ENCODE measurements around the gene SEMA4A. TPM values are rescaled to one million over a fixed set of nuclear protein-coding genes. Genes with fewer than 3 reads are reported as not detected.

SEMA4A gene
- total RNA-seq, 3 donors from 2014 or later (not counting 1 experiment from before 2014, with no cell fraction given): 2.6 to 13.0 (median 7.0) TPM

GRCh38 chr1:156193488-156194299 is 40.3 kb downstream of the SEMA4A start, which contains the start of gene SLC25A44:
TSS of gene SLC25A44 (plus strand) at chr1:156194104. CDS start at chr1:156199848, 5,744 bp downstream.
- DNase-seq (peak; percentile 95 to 99), ATAC-seq (peak; percentile 97 to 100 (median 98))
- 1% methylated on average over 59 of the region's 59 CpGs for WGBS (ENCODE audit: insufficient coverage)
- intact Hi-C loops (cut with micrococcal nuclease): loop anchor here (1.0 kb wide), 1 partner anchor 19 kb away; no protein-coding TSS in a partner anchor
- Histone ChIP-seq H3K27ac (ENCODE audit: low read length) (peak within 1 kb of the TSS; percentile 82), H3K4me3 (ENCODE audit: low read length) (peak within 1 kb of the TSS; percentile 93), H3K4me1 (ENCODE audit: control insufficient read depth, insufficient read depth, low read length) (peaks cover 23% of the 10 kb centered on the region), H3K27me3 (ENCODE audit: control insufficient read depth, insufficient read depth, low read length) (no peaks in the 10 kb centered on the region), H3K36me3 (ENCODE audit: control insufficient read depth, insufficient read depth, low read length) (peaks cover 8% of the 10 kb centered on the region), H3K9me3 (ENCODE audit: control insufficient read depth, insufficient read depth, low read length) (no peaks in the 10 kb centered on the region)
- peak within 1 kb of the TSS; percentile 94 to 97 for H3K27ac Mint-ChIP-seq
- no peaks in the 10 kb centered on the region for H3K27me3 Mint-ChIP-seq (ENCODE audit: low read depth in 2 of 2)
- no peaks in the 10 kb centered on the region for H3K9me3 Mint-ChIP-seq
- peak within 1 kb of the TSS; percentile 99 for H3K4me3 Mint-ChIP-seq
- TF ChIP-seq, protein P1, sequence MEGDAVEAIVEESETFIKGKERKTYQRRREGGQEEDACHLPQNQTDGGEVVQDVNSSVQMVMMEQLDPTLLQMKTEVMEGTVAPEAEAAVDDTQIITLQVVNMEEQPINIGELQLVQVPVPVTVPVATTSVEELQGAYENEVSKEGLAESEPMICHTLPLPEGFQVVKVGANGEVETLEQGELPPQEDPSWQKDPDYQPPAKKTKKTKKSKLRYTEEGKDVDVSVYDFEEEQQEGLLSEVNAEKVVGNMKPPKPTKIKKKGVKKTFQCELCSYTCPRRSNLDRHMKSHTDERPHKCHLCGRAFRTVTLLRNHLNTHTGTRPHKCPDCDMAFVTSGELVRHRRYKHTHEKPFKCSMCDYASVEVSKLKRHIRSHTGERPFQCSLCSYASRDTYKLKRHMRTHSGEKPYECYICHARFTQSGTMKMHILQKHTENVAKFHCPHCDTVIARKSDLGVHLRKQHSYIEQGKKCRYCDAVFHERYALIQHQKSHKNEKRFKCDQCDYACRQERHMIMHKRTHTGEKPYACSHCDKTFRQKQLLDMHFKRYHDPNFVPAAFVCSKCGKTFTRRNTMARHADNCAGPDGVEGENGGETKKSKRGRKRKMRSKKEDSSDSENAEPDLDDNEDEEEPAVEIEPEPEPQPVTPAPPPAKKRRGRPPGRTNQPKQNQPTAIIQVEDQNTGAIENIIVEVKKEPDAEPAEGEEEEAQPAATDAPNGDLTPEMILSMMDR (IDR thresholded peaks at IDR 0.05): peak; percentile 5
- no peaks in the 10 kb centered on the region for H3K36me3 Mint-ChIP-seq
- peaks cover 37 to 43% of the 10 kb centered on the region in 2 donors for H3K4me1 Mint-ChIP-seq

DNA sequence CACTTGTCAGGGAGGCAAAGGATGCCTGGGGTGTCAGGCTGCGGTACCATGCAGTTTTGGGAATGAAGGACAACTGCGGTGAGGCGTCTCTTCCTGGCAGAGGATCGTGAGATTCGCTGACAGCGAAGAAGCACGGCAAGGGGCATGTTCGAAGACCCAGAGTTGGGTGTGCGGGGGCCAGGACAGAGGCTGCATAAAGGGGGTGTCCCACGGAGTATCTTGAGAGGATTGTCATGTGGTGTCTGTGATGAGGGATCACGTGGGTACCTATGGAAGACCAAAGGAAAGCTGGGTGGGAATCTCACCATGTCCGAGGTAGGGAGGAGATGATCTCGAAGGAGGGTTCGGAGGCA is 40.9 kb downstream of the SEMA4A start:
- no peak for DNase-seq
- peak overlapping the region; percentile 94 to 97 for H3K27ac Mint-ChIP-seq

DNA sequence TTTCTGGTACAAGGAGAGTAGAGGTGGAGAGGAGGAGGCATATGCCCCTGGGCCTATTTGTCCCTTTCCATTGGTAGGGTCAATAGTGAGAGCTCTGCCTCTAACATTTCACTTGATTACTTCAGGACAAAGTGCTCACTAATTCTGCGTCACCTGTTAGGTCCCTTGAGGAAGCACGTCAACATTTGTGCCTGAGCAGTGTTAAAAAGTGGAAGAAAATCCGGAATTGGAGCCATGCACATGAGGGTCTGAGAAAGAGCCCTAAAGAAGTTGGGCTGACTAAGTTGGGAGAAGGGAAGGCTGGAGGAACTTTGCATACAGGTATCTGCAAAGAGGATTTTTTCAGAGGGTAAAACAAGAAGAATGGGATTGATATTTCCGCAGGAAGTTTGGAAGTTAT is 42.5 kb downstream of the SEMA4A start:
- Mint-ChIP-seq H3K36me3 (no peaks in the 10 kb centered on the region), H3K4me1 (peaks cover 57 to 62% of the 10 kb centered on the region in 2 donors), H3K27ac (peak overlapping the region in 1 of 2 donors; percentile 7), H3K27me3 (ENCODE audit: low read depth in 2 of 2) (no peaks in the 10 kb centered on the region), H3K9me3 (no peaks in the 10 kb centered on the region), H3K4me3 (peak overlapping the region; percentile 99)
- no peak for DNase-seq
- Histone ChIP-seq H3K9me3 (ENCODE audit: control insufficient read depth, insufficient read depth, low read length) (no peaks in the 10 kb centered on the region), H3K27me3 (ENCODE audit: control insufficient read depth, insufficient read depth, low read length) (no peaks in the 10 kb centered on the region), H3K4me3 (ENCODE audit: low read length) (no peak overlapping the region), H3K36me3 (ENCODE audit: control insufficient read depth, insufficient read depth, low read length) (peaks cover 14% of the 10 kb centered on the region), H3K27ac (ENCODE audit: low read length) (no peak overlapping the region), H3K4me1 (ENCODE audit: control insufficient read depth, insufficient read depth, low read length) (peaks cover 31% of the 10 kb centered on the region)
- 91% methylated on average over 4 of the region's 4 CpGs for WGBS (ENCODE audit: insufficient coverage)
- intact Hi-C loops (cut with micrococcal nuclease): no loop called here
- TF ChIP-seq, protein P1 (IDR thresholded peaks at IDR 0.05): no peak
- no peak for ATAC-seq

More for the DNA sequence above, 40.9 kb downstream of the SEMA4A start:
- Histone ChIP-seq H3K36me3 (ENCODE audit: control insufficient read depth, insufficient read depth, low read length) (peaks cover 8% of the 10 kb centered on the region), H3K4me3 (ENCODE audit: low read length) (peak overlapping the region; percentile 93), H3K4me1 (ENCODE audit: control insufficient read depth, insufficient read depth, low read length) (peaks cover 29% of the 10 kb centered on the region), H3K27me3 (ENCODE audit: control insufficient read depth, insufficient read depth, low read length) (no peaks in the 10 kb centered on the region), H3K27ac (ENCODE audit: low read length) (peak overlapping the region; percentile 78), H3K9me3 (ENCODE audit: control insufficient read depth, insufficient read depth, low read length) (no peaks in the 10 kb centered on the region)
- TF ChIP-seq, protein P1 (IDR thresholded peaks at IDR 0.05): no peak
- H3K4me3 Mint-ChIP-seq: peak overlapping the region; percentile 99
- H3K27me3 Mint-ChIP-seq (ENCODE audit: low read depth in 2 of 2): no peaks in the 10 kb centered on the region
- intact Hi-C loops (cut with micrococcal nuclease): loop anchor here (1.0 kb wide), 1 partner anchor 18 kb away; no protein-coding TSS in a partner anchor
- WGBS (ENCODE audit: insufficient coverage): 19% methylated on average over 14 of the region's 14 CpGs
- no peak for ATAC-seq
- H3K36me3 Mint-ChIP-seq: no peaks in the 10 kb centered on the region
- H3K9me3 Mint-ChIP-seq: no peaks in the 10 kb centered on the region
- H3K4me1 Mint-ChIP-seq: peaks cover 43 to 49% of the 10 kb centered on the region in 2 donors

Measured in natural killer cell (primary cell).